A549 (cell line): ENCODE data around the gene RPL29. TPM values are rescaled to one million over a fixed set of nuclear protein-coding genes. Genes with fewer than 3 reads are reported as not detected.

ENCODE experiments used
- ATAC-seq, 2 experiments: fragments of 200-7000 bp in 1 of 2; fragments of >200 bp in 1 of 2; cut with Nextera tagmentation in 1 of 2; cut with Tn5 transposase in 1 of 2; 3 replicates each; pipeline versions ENCODE4 v1.8.0 to v1.9.1; 2018 to 2020; ENCODE audit warnings: mild to moderate bottlenecking in 1 of 2, moderate library complexity in 1 of 2
- CTCF ChIA-PET: fragments of 300-600 bp; sonication (Branson Sonifier 250); formaldehyde crosslinking; extraction: SDS; loops from one replicate; lab custom pipeline; 2021; ENCODE audit warnings: antibody characterized with exemption, inconsistent platforms; lab: Yijun Ruan, JAX
- POLR2A ChIA-PET: fragments of 350-600 bp; formaldehyde crosslinking; extraction: SDS; loops from one replicate; lab custom pipeline; 2021; ENCODE audit warnings: antibody characterized with exemption, inconsistent platforms; lab: Yijun Ruan, JAX
- DNase-seq, 2 experiments: peaks; one replicate each; pipeline versions ENCODE4 v3.0.0 to v3.0.0-alpha.2; 2011 to 2016; ENCODE audit warnings: low read depth in 1 of 2, low spot score in 1 of 2
- FAIRE-seq: peaks from 2 replicates; lab custom pipeline; 2011; peaks lifted over from hg19 to GRCh38; lab: Jason Lieb, UNC
- H3K27ac ChIP-seq, 2 experiments: fragments of >200 bp; sonication (Bioruptor Twin); formaldehyde crosslinking; 3 replicates each; pipeline ENCODE4 v1.5.1; 2016 to 2017
- H3K4me1 ChIP-seq: fragments of >200 bp; sonication (Bioruptor Twin); formaldehyde crosslinking; 3 replicates; pipeline ENCODE4 v1.6.1; 2016
- H3K4me2 ChIP-seq: fragments of >200 bp; sonication (Bioruptor Twin); formaldehyde crosslinking; 3 replicates; pipeline ENCODE4 v1.6.1; 2016
- H3K4me3 ChIP-seq: fragments of >200 bp; sonication (Bioruptor Twin); formaldehyde crosslinking; 3 replicates; pipeline ENCODE4 v1.5.1; 2016
- H3K9me3 ChIP-seq: fragments of >200 bp; sonication (Bioruptor Twin); formaldehyde crosslinking; 3 replicates; pipeline ENCODE4 v1.6.1; 2016
- BHLHE40 ChIP-seq: IDR thresholded peaks from 2 replicates; pipeline ENCODE4 v1.6.1; 2012; ENCODE audit warnings: low read depth, low read length, inconsistent platforms
- CHD2 ChIP-seq: fragments of 150-350 bp; IDR thresholded peaks from 2 replicates; pipeline ENCODE4 v1.6.1; 2014; ENCODE audit warnings: low read length; ENCODE audit not compliant: partially characterized antibody
- CHD4 ChIP-seq: fragments of 200-600 bp; sonication (generic); IDR thresholded peaks from 2 replicates; pipeline ENCODE4 v1.6.1; 2016; ENCODE audit warnings: antibody characterized with exemption, mild to moderate bottlenecking, borderline replicate concordance
- EHF ChIP-seq: fragments of 250-450 bp; sonication (Bioruptor Pico); IDR thresholded peaks from 2 replicates; pipeline ENCODE4 v1.5.0; 2020; ENCODE audit warnings: mild to moderate bottlenecking
- EP300 ChIP-seq, 2 experiments: fragments of >200 bp; sonication (Bioruptor Twin); formaldehyde crosslinking; IDR thresholded peaks; 2 replicates in 1 of 2; 3 replicates in 1 of 2; pipeline ENCODE4 v1.6.1; 2016 to 2017
- ESRRA ChIP-seq: fragments of 150-350 bp; IDR thresholded peaks from 2 replicates; pipeline ENCODE4 v1.6.1; 2014; ENCODE audit warnings: mild to moderate bottlenecking, low read length, borderline replicate concordance
- HEYL ChIP-seq: fragments of 250-450 bp; sonication (Bioruptor Pico); IDR thresholded peaks from 2 replicates; pipeline ENCODE4 v1.8.0; 2021; ENCODE audit warnings: mild to moderate bottlenecking, moderate library complexity
- HOXB13 ChIP-seq: fragments of 250-450 bp; sonication (Bioruptor Pico); IDR thresholded peaks from 2 replicates; pipeline ENCODE4 v1.5.0; 2020; ENCODE audit warnings: low read depth, mild to moderate bottlenecking, moderate library complexity
- JUN ChIP-seq, 2 experiments: fragments of >200 bp; sonication (Bioruptor Twin); formaldehyde crosslinking; IDR thresholded peaks; 2 replicates in 1 of 2; 3 replicates in 1 of 2; pipeline ENCODE4 v1.6.1; 2016 to 2017
- JUNB ChIP-seq: fragments of >200 bp; sonication (Bioruptor Twin); formaldehyde crosslinking; IDR thresholded peaks from 2 replicates; pipeline ENCODE4 v1.6.1; 2016
- KDM5A ChIP-seq: fragments of 200-600 bp; sonication (generic); IDR thresholded peaks from 2 replicates; pipeline ENCODE4 v1.6.1; 2016; ENCODE audit warnings: antibody characterized with exemption, mild to moderate bottlenecking
- MAFK ChIP-seq: fragments of 450-650 bp; IDR thresholded peaks from 2 replicates; pipeline ENCODE4 v1.6.1; 2014; ENCODE audit not compliant: partially characterized antibody
- MAZ ChIP-seq: fragments of 150-350 bp; IDR thresholded peaks from 2 replicates; pipeline ENCODE4 v1.6.1; 2014; ENCODE audit warnings: antibody characterized with exemption, low read depth, low read length, borderline replicate concordance
- MYC ChIP-seq: IDR thresholded peaks from 2 replicates; pipeline ENCODE4 v1.6.1; 2012; ENCODE audit warnings: mild to moderate bottlenecking, inconsistent platforms, low read length, improper control_type of control experiment, borderline replicate concordance
- NFE2L2 ChIP-seq: fragments of 150-350 bp; conservative IDR thresholded peaks from 2 replicates; pipeline ENCODE4 v1.6.1; 2014; ENCODE audit warnings: low read length
- PHF8 ChIP-seq: fragments of 200-600 bp; sonication (generic); IDR thresholded peaks from 2 replicates; pipeline ENCODE4 v1.6.1; 2016; ENCODE audit warnings: low read depth, mild to moderate bottlenecking, antibody characterized with exemption, moderate library complexity, borderline replicate concordance
- POLR2AphosphoS2 ChIP-seq: conservative IDR thresholded peaks from 2 replicates; pipeline ENCODE4 v1.6.1; 2012; ENCODE audit warnings: low read length, improper control_type of control experiment, inconsistent platforms
- RCOR1 ChIP-seq: fragments of 150-350 bp; IDR thresholded peaks from 2 replicates; pipeline ENCODE4 v1.6.1; 2014; ENCODE audit warnings: antibody characterized with exemption, low read length, low read depth
- RFX5 ChIP-seq: fragments of 450-650 bp; IDR thresholded peaks from 2 replicates; pipeline ENCODE4 v1.7.1; 2014; ENCODE audit warnings: antibody characterized with exemption, mild to moderate bottlenecking, moderate library complexity
- SMC3 ChIP-seq: fragments of >200 bp; sonication (Bioruptor Twin); formaldehyde crosslinking; IDR thresholded peaks from 3 replicates; pipeline ENCODE4 v1.6.1; 2018; ENCODE audit warnings: inconsistent platforms
- TFCP2L1 ChIP-seq: fragments of 250-450 bp; sonication (Bioruptor Pico); IDR thresholded peaks from 2 replicates; pipeline ENCODE4 v1.5.0; 2021; ENCODE audit warnings: mild to moderate bottlenecking
- ZC3H11A ChIP-seq: fragments of 450-650 bp; IDR thresholded peaks from 2 replicates; pipeline ENCODE4 v1.6.1; 2014; ENCODE audit warnings: antibody characterized with exemption, mild to moderate bottlenecking
- ZFP36 ChIP-seq: fragments of 450-650 bp; IDR thresholded peaks from 2 replicates; pipeline ENCODE4 v1.6.1; 2014; ENCODE audit warnings: borderline replicate concordance; ENCODE audit not compliant: partially characterized antibody
- ZNF302 ChIP-seq: fragments of 250-450 bp; sonication (Bioruptor Pico); IDR thresholded peaks from 2 replicates; pipeline ENCODE4 v1.9.0; 2021; ENCODE audit warnings: inconsistent platforms, mild to moderate bottlenecking, moderate library complexity
- ZSCAN20 ChIP-seq: fragments of 250-450 bp; sonication (Bioruptor Pico); IDR thresholded peaks from 2 replicates; pipeline ENCODE4 v1.8.0; 2022; ENCODE audit warnings: mild to moderate bottlenecking, moderate library complexity
- WGBS: methylation state at CpG from one replicate; pipeline ENCODE4 v1.1.6; 2017; ENCODE audit errors: missing lambda C conversion rate; 5-methylcytosine and 5-hydroxymethylcytosine counted together
- polyA plus RNA-seq, 4 experiments: library from polyadenylated mRNA; depleted of rRNA in 3 of 4; stranded (reverse); fragments of >200 nt; fragmentation: RNase III in 1 of 4; extraction: RNeasy Plus Mini Kit Qiagen cat#74134 plus additional on column Dnase treatment in 1 of 4; gene quantifications; 2 replicates in 3 of 4; 3 replicates in 1 of 4; pipeline ENCODE4 v1.2.3, GENCODE V29; 2011 to 2017
- TF ChIP-seq, protein P1 (sequence below): fragments of >200 bp; sonication (Bioruptor Twin); formaldehyde crosslinking; IDR thresholded peaks from 3 replicates; pipeline ENCODE4 v1.5.1; 2016
- TF ChIP-seq, protein P2 (sequence below): fragments of 450-650 bp; IDR thresholded peaks from 2 replicates; pipeline ENCODE4 v1.6.1; 2014; ENCODE audit warnings: antibody characterized with exemption
- TF ChIP-seq, protein P3 (sequence below): IDR thresholded peaks from 2 replicates; pipeline ENCODE4 v1.6.1; 2012; ENCODE audit warnings: low read depth, borderline replicate concordance

Gene RPL29
- polyA plus RNA-seq, 2 of the 4 experiments (the other 2 are of a cell fraction) = 808 to 1,152 TPM

DNA sequence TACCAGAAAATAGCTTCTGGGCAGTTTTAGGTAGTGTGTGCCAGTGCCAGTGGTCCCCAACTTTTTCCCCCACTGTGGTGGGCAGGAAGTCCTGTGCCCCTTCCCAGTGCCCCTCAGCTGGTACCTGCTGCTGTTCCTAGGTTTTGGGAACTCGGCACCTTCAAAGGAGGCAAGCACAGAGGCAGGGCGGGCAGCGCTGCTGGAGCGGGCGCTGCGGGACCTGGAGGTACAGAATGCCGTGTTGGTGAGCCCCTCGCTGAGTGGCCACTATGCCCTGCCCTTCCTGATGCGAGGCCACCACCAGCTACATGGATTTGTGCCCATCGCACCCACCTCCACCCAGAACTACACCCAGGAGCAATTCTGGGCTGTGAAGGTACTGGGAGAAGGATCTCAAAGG, 15.4 kb downstream of the RPL29 start:
- ChIA-PET POLR2A (no interaction called here), CTCF (interaction anchor here (0.6 to 2.9 kb wide), 4 partner anchors 10 to 60 kb away, joined by 3 to 12 read pairs (median 4); partner anchors contain the start of gene RRP9)
- ATAC-seq (no peak), FAIRE-seq (no peak), DNase-seq (no peak)
- WGBS = 95% methylated on average over 10 of the region's 10 CpGs
- Histone ChIP-seq H3K4me3 (no peak overlapping the region), H3K4me1 (peaks cover 23% of the 10 kb centered on the region), H3K27ac (no peak overlapping the region), H3K4me2 (no peak overlapping the region), H3K9me3 (no peaks in the 10 kb centered on the region)
- TF ChIP-seq TFCP2L1 (CRISPR knock-in tag) = no peak
- TF ChIP-seq, protein P1, sequence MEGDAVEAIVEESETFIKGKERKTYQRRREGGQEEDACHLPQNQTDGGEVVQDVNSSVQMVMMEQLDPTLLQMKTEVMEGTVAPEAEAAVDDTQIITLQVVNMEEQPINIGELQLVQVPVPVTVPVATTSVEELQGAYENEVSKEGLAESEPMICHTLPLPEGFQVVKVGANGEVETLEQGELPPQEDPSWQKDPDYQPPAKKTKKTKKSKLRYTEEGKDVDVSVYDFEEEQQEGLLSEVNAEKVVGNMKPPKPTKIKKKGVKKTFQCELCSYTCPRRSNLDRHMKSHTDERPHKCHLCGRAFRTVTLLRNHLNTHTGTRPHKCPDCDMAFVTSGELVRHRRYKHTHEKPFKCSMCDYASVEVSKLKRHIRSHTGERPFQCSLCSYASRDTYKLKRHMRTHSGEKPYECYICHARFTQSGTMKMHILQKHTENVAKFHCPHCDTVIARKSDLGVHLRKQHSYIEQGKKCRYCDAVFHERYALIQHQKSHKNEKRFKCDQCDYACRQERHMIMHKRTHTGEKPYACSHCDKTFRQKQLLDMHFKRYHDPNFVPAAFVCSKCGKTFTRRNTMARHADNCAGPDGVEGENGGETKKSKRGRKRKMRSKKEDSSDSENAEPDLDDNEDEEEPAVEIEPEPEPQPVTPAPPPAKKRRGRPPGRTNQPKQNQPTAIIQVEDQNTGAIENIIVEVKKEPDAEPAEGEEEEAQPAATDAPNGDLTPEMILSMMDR = no peak
- no peak for TF ChIP-seq ZSCAN20
- TF ChIP-seq POLR2AphosphoS2 = no peak
- TF ChIP-seq NFE2L2 = no peak
- TF ChIP-seq SMC3 = no peak
- no peak for TF ChIP-seq MAZ
- TF ChIP-seq BHLHE40 = no peak
- TF ChIP-seq CHD2 = no peak
- no peak for TF ChIP-seq ZNF302
- no peak for TF ChIP-seq KDM5A
- no peak for TF ChIP-seq ZFP36
- TF ChIP-seq HEYL (CRISPR knock-in tag) = no peak
- no peak for TF ChIP-seq EP300 (IDR thresholded peaks at IDR 0.05)
- no peak for TF ChIP-seq ESRRA
- no peak for TF ChIP-seq PHF8
- no peak for TF ChIP-seq CHD4
- TF ChIP-seq JUN (IDR thresholded peaks at IDR 0.05) = no peak
- no peak for TF ChIP-seq RFX5
- TF ChIP-seq MAFK = no peak

DNA sequence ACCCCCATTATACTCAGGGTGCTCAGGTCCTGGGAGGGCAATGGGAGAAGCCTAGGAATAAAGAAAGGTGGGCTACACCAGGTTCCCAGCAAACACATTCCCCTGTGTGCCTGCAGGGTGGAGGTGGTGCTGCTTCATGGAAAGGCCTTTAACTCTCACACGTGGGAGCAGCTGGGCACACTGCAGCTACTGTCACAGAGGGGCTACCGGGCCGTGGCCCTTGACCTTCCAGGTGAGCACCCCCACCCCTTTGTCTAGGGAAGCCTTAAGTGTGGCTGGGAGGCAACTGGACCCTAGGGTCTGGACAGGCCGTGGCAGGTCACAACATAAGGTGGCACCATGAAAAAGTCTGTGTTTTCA, 17.6 kb downstream of the RPL29 start:
- TF ChIP-seq HOXB13 (no peak), RCOR1 (no peak), ZSCAN20 (no peak), MYC (no peak), PHF8 (no peak), ESRRA (no peak), MAZ (no peak), ZC3H11A (no peak), JUNB (no peak), RFX5 (no peak), SMC3 (no peak), TFCP2L1 (CRISPR knock-in tag) (no peak), KDM5A (no peak), EHF (CRISPR knock-in tag) (no peak)
- TF ChIP-seq, protein P2, sequence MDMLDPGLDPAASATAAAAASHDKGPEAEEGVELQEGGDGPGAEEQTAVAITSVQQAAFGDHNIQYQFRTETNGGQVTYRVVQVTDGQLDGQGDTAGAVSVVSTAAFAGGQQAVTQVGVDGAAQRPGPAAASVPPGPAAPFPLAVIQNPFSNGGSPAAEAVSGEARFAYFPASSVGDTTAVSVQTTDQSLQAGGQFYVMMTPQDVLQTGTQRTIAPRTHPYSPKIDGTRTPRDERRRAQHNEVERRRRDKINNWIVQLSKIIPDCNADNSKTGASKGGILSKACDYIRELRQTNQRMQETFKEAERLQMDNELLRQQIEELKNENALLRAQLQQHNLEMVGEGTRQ = no peak
- TF ChIP-seq, protein P3, sequence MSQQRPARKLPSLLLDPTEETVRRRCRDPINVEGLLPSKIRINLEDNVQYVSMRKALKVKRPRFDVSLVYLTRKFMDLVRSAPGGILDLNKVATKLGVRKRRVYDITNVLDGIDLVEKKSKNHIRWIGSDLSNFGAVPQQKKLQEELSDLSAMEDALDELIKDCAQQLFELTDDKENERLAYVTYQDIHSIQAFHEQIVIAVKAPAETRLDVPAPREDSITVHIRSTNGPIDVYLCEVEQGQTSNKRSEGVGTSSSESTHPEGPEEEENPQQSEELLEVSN = no peak
- ChIA-PET CTCF (interaction anchor here (1.4 to 1.6 kb wide), 2 partner anchors 12 to 37 kb away, joined by 3 to 4 read pairs; partner anchors contain the start of genes PCBP4 and RRP9), POLR2A (no interaction called here)
- H3K4me2 ChIP-seq = no peak overlapping the region
- ATAC-seq = no peak
- 85% methylated on average over 4 of the region's 4 CpGs for WGBS
- no peaks in the 10 kb centered on the region for H3K9me3 ChIP-seq
- H3K4me3 ChIP-seq = no peak overlapping the region
- FAIRE-seq = no peak
- peaks cover 25% of the 10 kb centered on the region for H3K4me1 ChIP-seq
- no peak overlapping the region for H3K27ac ChIP-seq
- no peak for DNase-seq
